ENCODE results near the gene AMZ2.
A peak's percentile ranks its signal among the peaks of the same experiment; 100 is the strongest.

Gene AMZ2

DNA sequence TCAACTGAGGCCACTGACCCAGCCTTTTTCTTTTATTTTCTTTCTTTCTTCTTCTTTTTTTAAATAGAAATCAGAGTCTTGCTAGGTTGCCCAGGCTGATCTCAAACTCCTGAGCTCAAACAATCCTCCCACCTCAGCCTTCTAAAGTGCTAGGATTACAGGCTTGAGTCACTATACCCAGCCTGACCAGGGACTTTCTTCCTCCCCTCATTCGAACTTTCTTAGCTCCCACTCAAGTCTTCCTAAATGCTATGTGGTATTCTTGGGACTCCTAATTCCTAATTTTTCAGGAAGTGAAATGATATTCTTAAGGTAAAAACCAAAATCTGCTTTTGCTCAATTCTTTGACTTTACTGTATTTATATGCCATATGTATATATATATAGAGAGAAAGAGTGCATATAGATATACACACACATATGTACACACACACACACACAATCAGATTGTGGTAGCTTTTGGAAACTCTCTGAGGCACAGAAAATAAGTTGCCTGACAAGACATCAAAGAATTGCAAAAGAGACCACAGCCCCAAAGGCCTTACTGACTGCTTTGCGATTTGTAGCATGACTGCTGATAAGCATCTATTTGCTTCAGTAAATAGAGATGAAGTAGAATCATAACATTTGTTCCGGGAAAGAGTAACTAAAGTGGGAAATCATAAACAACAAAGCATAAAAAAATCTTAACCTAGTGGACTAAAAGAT is 9.5 kb upstream of the AMZ2 start:
- no peak overlapping the region for H3K14ac ChIP-seq (ENCODE audit: low read length in 2 of 2)
- no peak overlapping the region for H3K4me3 ChIP-seq (ENCODE audit: insufficient read depth in 1 of 2, low read depth in 1 of 2, low read length in 2 of 2)
- no peak overlapping the region for H2BK15ac ChIP-seq (ENCODE audit: low read depth, poor library complexity, severe bottlenecking)
- H3K79me1 ChIP-seq (replicated peaks; ENCODE audit: low read length, poor library complexity, severe bottlenecking), result no peaks in the 10 kb centered on the region
- no peaks in the 10 kb centered on the region for H3K27me3 ChIP-seq (ENCODE audit: control insufficient read depth in 1 of 2, insufficient read depth in 1 of 2, low read length in 2 of 2)
- no peak overlapping the region for H2AK5ac ChIP-seq (ENCODE audit: low read length, severe bottlenecking)
- H3K27ac ChIP-seq (ENCODE audit: low read length, poor library complexity, severe bottlenecking), result no peak overlapping the region
- no peak overlapping the region for H3K4ac ChIP-seq (ENCODE audit: low read depth in 1 of 2, low read length in 2 of 2)
- no peak overlapping the region for H3K23ac ChIP-seq (ENCODE audit: low read length in 2 of 2)
- no peak overlapping the region for H2AFZ ChIP-seq (ENCODE audit: low read depth, low read length)
- no peak overlapping the region for H2BK120ac ChIP-seq (ENCODE audit: low read depth, low read length)
- no peak overlapping the region for H4K91ac ChIP-seq (ENCODE audit: low read length)
- H3K4me2 ChIP-seq (ENCODE audit: low read length, poor library complexity, severe bottlenecking), result no peak overlapping the region
- WGBS, result no CpG with 5 or more reads among the region's 3 CpGs
- no peak overlapping the region for H3K9ac ChIP-seq (ENCODE audit: low read length)
- no peaks in the 10 kb centered on the region for H3K36me3 ChIP-seq (ENCODE audit: control insufficient read depth in 1 of 2, insufficient read depth in 2 of 2, low read depth in 1 of 2, low read length in 2 of 2)
- DNase-seq, result peak; percentile 77
- H4K8ac ChIP-seq (ENCODE audit: low read length), result no peak overlapping the region
- H3K4me1 ChIP-seq (ENCODE audit: control insufficient read depth, insufficient read depth, low read depth, low read length), result peaks cover 6% of the 10 kb centered on the region
- no peak overlapping the region for H2BK5ac ChIP-seq (ENCODE audit: low read depth, low read length, poor library complexity, severe bottlenecking)
- H2BK12ac ChIP-seq (ENCODE audit: low read length in 2 of 2), result no peak overlapping the region
- no peaks in the 10 kb centered on the region for H3K9me3 ChIP-seq (ENCODE audit: control insufficient read depth, low read length)
- no peak overlapping the region for H3K18ac ChIP-seq (ENCODE audit: low read depth in 1 of 2, low read length in 2 of 2)

GRCh38 chr17:68238871-68239253 is 9.0 kb upstream of the AMZ2 start:
- H3K4me3 ChIP-seq (ENCODE audit: insufficient read depth in 1 of 2, low read depth in 1 of 2, low read length in 2 of 2), result no peak overlapping the region
- no peaks in the 10 kb centered on the region for H3K79me1 ChIP-seq (replicated peaks; ENCODE audit: low read length, poor library complexity, severe bottlenecking)
- no peak overlapping the region for H2BK120ac ChIP-seq (ENCODE audit: low read depth, low read length)
- no peak overlapping the region for H2BK15ac ChIP-seq (ENCODE audit: low read depth, poor library complexity, severe bottlenecking)
- peak overlapping the region in 1 of 2 experiments; percentile 16 for H2BK12ac ChIP-seq (ENCODE audit: low read length in 2 of 2)
- H3K36me3 ChIP-seq (ENCODE audit: control insufficient read depth in 1 of 2, insufficient read depth in 2 of 2, low read depth in 1 of 2, low read length in 2 of 2), result no peaks in the 10 kb centered on the region
- H2AFZ ChIP-seq (ENCODE audit: low read depth, low read length), result no peak overlapping the region
- H3K4me1 ChIP-seq (ENCODE audit: control insufficient read depth, insufficient read depth, low read depth, low read length), result peaks cover 6% of the 10 kb centered on the region
- no peak overlapping the region for H2BK5ac ChIP-seq (ENCODE audit: low read depth, low read length, poor library complexity, severe bottlenecking)
- no peak overlapping the region for H2AK5ac ChIP-seq (ENCODE audit: low read length, severe bottlenecking)
- no peak overlapping the region for H4K8ac ChIP-seq (ENCODE audit: low read length)
- H3K4ac ChIP-seq (ENCODE audit: low read depth in 1 of 2, low read length in 2 of 2), result peak overlapping the region in 1 of 2 experiments; percentile 46
- H3K27ac ChIP-seq (ENCODE audit: low read length, poor library complexity, severe bottlenecking), result no peak overlapping the region
- no peak overlapping the region for H3K23ac ChIP-seq (ENCODE audit: low read length in 2 of 2)
- H3K9ac ChIP-seq (ENCODE audit: low read length), result no peak overlapping the region
- no peak overlapping the region for H3K4me2 ChIP-seq (ENCODE audit: low read length, poor library complexity, severe bottlenecking)
- DNase-seq, result no peak
- 92% methylated on average over 3 of the region's 3 CpGs for WGBS
- H3K14ac ChIP-seq (ENCODE audit: low read length in 2 of 2), result no peak overlapping the region
- H3K9me3 ChIP-seq (ENCODE audit: control insufficient read depth, low read length), result no peaks in the 10 kb centered on the region
- no peak overlapping the region for H4K91ac ChIP-seq (ENCODE audit: low read length)
- H3K18ac ChIP-seq (ENCODE audit: low read depth in 1 of 2, low read length in 2 of 2), result peak overlapping the region in 1 of 2 experiments; percentile 81
- H3K27me3 ChIP-seq (ENCODE audit: control insufficient read depth in 1 of 2, insufficient read depth in 1 of 2, low read length in 2 of 2), result no peaks in the 10 kb centered on the region

DNA sequence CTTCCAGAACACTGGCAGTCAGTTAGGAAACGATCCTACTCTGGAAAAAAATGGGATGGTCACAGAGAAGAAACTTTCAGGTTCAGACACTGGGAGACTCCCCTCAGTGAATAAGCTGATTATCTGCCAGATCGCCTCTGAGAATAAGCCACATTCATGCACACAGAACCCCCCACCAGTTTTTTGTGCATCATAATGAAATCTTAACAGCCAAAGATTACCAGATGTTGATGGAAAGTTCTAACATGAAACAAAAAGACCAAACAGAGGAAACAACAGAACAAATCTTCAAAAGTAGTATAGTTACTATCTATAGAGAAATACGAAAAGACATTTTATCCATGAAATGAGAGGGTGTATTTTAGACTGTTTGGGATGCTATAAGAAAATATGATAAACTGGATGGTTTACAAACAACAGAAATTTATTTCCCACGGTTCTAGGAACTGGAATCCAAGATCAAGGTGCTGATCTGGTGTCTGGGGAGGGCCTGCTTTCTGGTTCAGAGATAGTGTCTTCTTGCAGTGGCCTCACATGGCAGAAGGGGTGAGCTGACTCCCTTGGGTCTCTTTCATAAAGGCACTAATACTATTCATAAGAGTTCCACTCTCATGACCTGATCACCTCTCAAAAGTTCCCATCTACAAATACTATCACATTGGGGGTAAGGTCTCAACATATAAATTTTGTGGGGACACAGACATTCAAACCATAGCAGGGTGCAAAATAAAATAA is 8.0 kb upstream of the AMZ2 start:
- no peak overlapping the region for H2AFZ ChIP-seq (ENCODE audit: low read depth, low read length)
- H2BK5ac ChIP-seq (ENCODE audit: low read depth, low read length, poor library complexity, severe bottlenecking), result no peak overlapping the region
- no peak overlapping the region for H2BK120ac ChIP-seq (ENCODE audit: low read depth, low read length)
- WGBS, result 94% methylated on average over 3 of the region's 4 CpGs
- H3K27ac ChIP-seq (ENCODE audit: low read length, poor library complexity, severe bottlenecking), result no peak overlapping the region
- H2BK15ac ChIP-seq (ENCODE audit: low read depth, poor library complexity, severe bottlenecking), result no peak overlapping the region
- no peaks in the 10 kb centered on the region for H3K27me3 ChIP-seq (ENCODE audit: control insufficient read depth in 1 of 2, insufficient read depth in 1 of 2, low read length in 2 of 2)
- no peak overlapping the region for H4K91ac ChIP-seq (ENCODE audit: low read length)
- H2AK5ac ChIP-seq (ENCODE audit: low read length, severe bottlenecking), result no peak overlapping the region
- H3K4ac ChIP-seq (ENCODE audit: low read depth in 1 of 2, low read length in 2 of 2), result no peak overlapping the region
- no peak overlapping the region for H2BK12ac ChIP-seq (ENCODE audit: low read length in 2 of 2)
- H3K18ac ChIP-seq (ENCODE audit: low read depth in 1 of 2, low read length in 2 of 2), result peak overlapping the region in 1 of 2 experiments; percentile 81
- H3K4me3 ChIP-seq (ENCODE audit: insufficient read depth in 1 of 2, low read depth in 1 of 2, low read length in 2 of 2), result no peak overlapping the region
- no peak overlapping the region for H3K23ac ChIP-seq (ENCODE audit: low read length in 2 of 2)
- H3K36me3 ChIP-seq (ENCODE audit: control insufficient read depth in 1 of 2, insufficient read depth in 2 of 2, low read depth in 1 of 2, low read length in 2 of 2), result no peaks in the 10 kb centered on the region
- peaks cover 5% of the 10 kb centered on the region for H3K4me1 ChIP-seq (ENCODE audit: control insufficient read depth, insufficient read depth, low read depth, low read length)
- H4K8ac ChIP-seq (ENCODE audit: low read length), result no peak overlapping the region
- H3K9ac ChIP-seq (ENCODE audit: low read length), result no peak overlapping the region
- no peak overlapping the region for H3K14ac ChIP-seq (ENCODE audit: low read length in 2 of 2)
- DNase-seq, result no peak
- H3K79me1 ChIP-seq (replicated peaks; ENCODE audit: low read length, poor library complexity, severe bottlenecking), result no peaks in the 10 kb centered on the region
- H3K4me2 ChIP-seq (ENCODE audit: low read length, poor library complexity, severe bottlenecking), result no peak overlapping the region
- no peaks in the 10 kb centered on the region for H3K9me3 ChIP-seq (ENCODE audit: control insufficient read depth, low read length)

DNA sequence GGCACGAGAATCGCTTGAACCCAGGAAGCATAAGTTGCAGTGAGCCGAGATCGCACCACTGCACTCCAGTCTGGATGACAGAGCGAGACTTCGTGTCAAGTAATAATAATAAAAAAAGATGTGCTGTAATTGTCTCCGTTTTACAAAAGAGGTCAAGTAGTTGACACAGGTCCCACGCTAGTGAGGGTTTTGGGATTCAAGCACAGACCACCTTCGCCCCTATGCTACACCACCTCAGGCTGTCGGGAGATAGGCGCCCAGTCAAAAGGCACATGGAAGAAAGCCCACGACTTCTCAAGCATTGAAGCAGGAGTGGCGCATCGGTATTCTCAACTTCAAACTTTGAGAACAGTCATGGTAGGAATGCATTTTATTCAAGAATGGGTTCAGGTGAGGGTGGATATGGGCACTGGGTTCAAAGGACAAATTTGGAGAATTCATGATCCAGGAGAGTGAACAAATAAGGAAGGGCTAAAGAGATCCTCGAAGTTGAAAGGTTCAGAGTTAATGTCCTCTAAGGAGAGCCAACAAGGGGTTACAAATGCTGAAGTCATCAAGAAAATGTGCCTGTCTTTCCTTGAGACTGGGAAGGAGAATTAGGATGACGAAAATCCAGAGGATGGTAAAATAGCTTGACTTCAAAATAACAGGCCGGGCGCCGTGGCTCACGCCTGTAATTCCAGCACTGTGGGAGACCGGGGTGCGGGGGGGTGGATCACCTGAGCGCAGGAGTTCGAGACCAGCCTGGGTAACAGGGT is 1.4 kb upstream of the AMZ2 start:
- Histone ChIP-seq H3K18ac (ENCODE audit: low read depth in 1 of 2, low read length in 2 of 2) (no peak overlapping the region), H3K23ac (ENCODE audit: low read length in 2 of 2) (no peak overlapping the region), H4K8ac (ENCODE audit: low read length) (no peak overlapping the region), H3K14ac (ENCODE audit: low read length in 2 of 2) (no peak overlapping the region), H3K27me3 (ENCODE audit: control insufficient read depth in 1 of 2, insufficient read depth in 1 of 2, low read length in 2 of 2) (no peaks in the 10 kb centered on the region), H2BK5ac (ENCODE audit: low read depth, low read length, poor library complexity, severe bottlenecking) (no peak overlapping the region), H3K27ac (ENCODE audit: low read length, poor library complexity, severe bottlenecking) (no peak overlapping the region), H3K4me2 (ENCODE audit: low read length, poor library complexity, severe bottlenecking) (no peak overlapping the region), H2BK12ac (ENCODE audit: low read length in 2 of 2) (no peak overlapping the region), H3K4ac (ENCODE audit: low read depth in 1 of 2, low read length in 2 of 2) (no peak overlapping the region), H2AFZ (ENCODE audit: low read depth, low read length) (no peak overlapping the region), H2AK5ac (ENCODE audit: low read length, severe bottlenecking) (no peak overlapping the region), H3K36me3 (ENCODE audit: control insufficient read depth in 1 of 2, insufficient read depth in 2 of 2, low read depth in 1 of 2, low read length in 2 of 2) (peaks cover 0 to 18% of the 10 kb centered on the region in 2 experiments), H3K4me3 (ENCODE audit: insufficient read depth in 1 of 2, low read depth in 1 of 2, low read length in 2 of 2) (peak overlapping the region in 1 of 2 experiments; percentile 90), H3K9me3 (ENCODE audit: control insufficient read depth, low read length) (no peaks in the 10 kb centered on the region), H3K79me1 (replicated peaks; ENCODE audit: low read length, poor library complexity, severe bottlenecking) (peaks cover 11% of the 10 kb centered on the region), H3K4me1 (ENCODE audit: control insufficient read depth, insufficient read depth, low read depth, low read length) (peaks cover 6% of the 10 kb centered on the region), H2BK120ac (ENCODE audit: low read depth, low read length) (peak overlapping the region; percentile 61), H2BK15ac (ENCODE audit: low read depth, poor library complexity, severe bottlenecking) (no peak overlapping the region), H4K91ac (ENCODE audit: low read length) (no peak overlapping the region), H3K9ac (ENCODE audit: low read length) (peak overlapping the region; percentile 97)
- DNase-seq, result no peak
- WGBS, result 95% methylated on average over 22 of the region's 24 CpGs

Data from mesenchymal stem cell (in vitro differentiated cells and primary cell).